ENCODE data around the gene NRG2. TPM values are rescaled to one million over a fixed set of nuclear protein-coding genes. Genes with fewer than 3 reads are reported as not detected.

The NRG2 gene
- total RNA-seq, 4 donors from 2014 or later, result 1.1 to 2.9 (median 1.8) TPM

GRCh38 chr5:139980765-139981164 is 62.3 kb downstream of the NRG2 start:
- WGBS, 2 donors, result 88 to 89% methylated on average over 3 of the region's 3 CpGs
- TF ChIP-seq CTCF (IDR thresholded peaks at IDR 0.05) (no peak), POLR2A (IDR thresholded peaks at IDR 0.05) (no peak)
- Histone ChIP-seq H3K4me3 (replicated peaks in 1 of 3) (no peak overlapping the region), H3K36me3 (no peaks in the 10 kb centered on the region), H3K27ac (no peak overlapping the region), H3K27me3 (no peaks in the 10 kb centered on the region), H3K4me1 (peaks cover 7 to 13% of the 10 kb centered on the region in 2 donors), H3K9me3 (no peaks in the 10 kb centered on the region)
- DNase-seq, result no peak
- intact Hi-C loops (cut with DNase I), result no loop called here

GRCh38 chr5:139979943-139980342 is 63.2 kb downstream of the NRG2 start:
- no peaks in the 10 kb centered on the region for H3K27me3 ChIP-seq
- H3K4me1 ChIP-seq, result peaks cover 7 to 13% of the 10 kb centered on the region in 2 donors
- DNase-seq, result no peak
- no peaks in the 10 kb centered on the region for H3K9me3 ChIP-seq
- H3K27ac ChIP-seq, result no peak overlapping the region
- TF ChIP-seq POLR2A (IDR thresholded peaks at IDR 0.05), result no peak
- no peak for TF ChIP-seq CTCF (IDR thresholded peaks at IDR 0.05)
- intact Hi-C loops (cut with DNase I), result no loop called here
- no peaks in the 10 kb centered on the region for H3K36me3 ChIP-seq
- no peak overlapping the region for H3K4me3 ChIP-seq (replicated peaks in 1 of 3)
- 81 to 87% methylated on average over 2 of the region's 2 CpGs for WGBS, 2 donors

GRCh38 chr5:139979518-139979917 is 63.6 kb downstream of the NRG2 start:
- TF ChIP-seq POLR2A (IDR thresholded peaks at IDR 0.05), result no peak
- TF ChIP-seq CTCF (IDR thresholded peaks at IDR 0.05), result no peak

GRCh38 chr5:139976703-139977102 is 66.4 kb downstream of the NRG2 start:
- Histone ChIP-seq H3K27ac (no peak overlapping the region), H3K36me3 (no peaks in the 10 kb centered on the region), H3K4me3 (replicated peaks in 1 of 3) (no peak overlapping the region), H3K4me1 (peaks cover 2% of the 10 kb centered on the region in 2 donors), H3K27me3 (no peaks in the 10 kb centered on the region), H3K9me3 (no peaks in the 10 kb centered on the region)
- WGBS, 2 donors, result 80 to 85% methylated on average over 1 of the region's 1 CpG
- intact Hi-C loops (cut with DNase I), result no loop called here
- DNase-seq, result no peak
- TF ChIP-seq POLR2A (IDR thresholded peaks at IDR 0.05), result no peak
- TF ChIP-seq CTCF (IDR thresholded peaks at IDR 0.05), result no peak

More at GRCh38 chr5:139979518-139979917, 63.6 kb downstream of the NRG2 start:
- Histone ChIP-seq H3K9me3 (no peaks in the 10 kb centered on the region), H3K4me1 (peaks cover 7 to 13% of the 10 kb centered on the region in 2 donors), H3K27me3 (no peaks in the 10 kb centered on the region), H3K27ac (no peak overlapping the region), H3K4me3 (replicated peaks in 1 of 3) (no peak overlapping the region), H3K36me3 (no peaks in the 10 kb centered on the region)
- no peak for DNase-seq
- intact Hi-C loops (cut with DNase I), result no loop called here
- WGBS, 2 donors, result 82 to 83% methylated on average over 3 of the region's 3 CpGs

- DNase-seq, result no peak
- Histone ChIP-seq H3K27ac (no peak overlapping the region), H3K36me3 (no peaks in the 10 kb centered on the region), H3K27me3 (no peaks in the 10 kb centered on the region), H3K4me1 (no peaks in the 10 kb centered on the region), H3K9me3 (no peaks in the 10 kb centered on the region), H3K4me3 (replicated peaks in 1 of 3) (no peak overlapping the region)
- 63 to 64% methylated on average over 1 of the region's 1 CpG for WGBS, 2 donors
- no peak for TF ChIP-seq CTCF (IDR thresholded peaks at IDR 0.05)
- no peak for TF ChIP-seq POLR2A (IDR thresholded peaks at IDR 0.05)
- intact Hi-C loops (cut with DNase I), result no loop called here
These were observed 67.2 kb downstream of the NRG2 start for GRCh38 chr5:139975942-139976341.

Measured in thyroid gland (tissue), 4 donors.